Kidney (tissue), 14 donors: ENCODE data around the gene RNF225. TPM values are rescaled to one million over a fixed set of nuclear protein-coding genes. Genes with fewer than 3 reads are reported as not detected.
"Not testable (repeated sequence)": the region's sequence is repeated elsewhere in the genome, so short reads cannot be mapped to it uniquely, and the experiment has no call there.

Experiments used
- DNase-seq, 5 donors: peaks; one replicate each; pipeline ENCODE4 v3.0.0-alpha.2; 2013 to 2020
- FAIRE-seq: peaks from 2 replicates; lab custom pipeline; 2012; peaks lifted over from hg19 to GRCh38; lab: Jason Lieb, UNC
- H3K27ac ChIP-seq, 2 donors: one replicate each; pipeline ENCODE4 v1.7.0; 2013; ENCODE audit warnings: low read depth in 2 of 2, low read length in 2 of 2, inconsistent platforms in 1 of 2
- H3K27me3 ChIP-seq: one replicate; pipeline ENCODE4 v1.7.1; 2013; ENCODE audit warnings: low read length, inconsistent platforms; ENCODE audit not compliant: control insufficient read depth, insufficient read depth
- H3K36me3 ChIP-seq, 3 donors: one replicate each; pipeline versions ENCODE4 v1.7.0 to v1.7.1; 2013; ENCODE audit warnings: low read length in 3 of 3, control low read depth in 1 of 3, inconsistent platforms in 1 of 3; ENCODE audit not compliant: insufficient read depth in 3 of 3, control insufficient read depth in 2 of 3
- H3K4me1 ChIP-seq, 3 donors: one replicate each; pipeline versions ENCODE4 v1.7.0 to v1.7.1; 2013; ENCODE audit warnings: low read length in 3 of 3, inconsistent platforms in 1 of 3, low read depth in 1 of 3; ENCODE audit not compliant: control insufficient read depth in 2 of 3, insufficient read depth in 2 of 3
- H3K4me3 ChIP-seq, 3 donors: one replicate each; pipeline versions ENCODE4 v1.7.0 to v1.8.1; 2013; ENCODE audit warnings: low read length in 3 of 3, control low read depth in 1 of 3, inconsistent platforms in 1 of 3
- H3K9ac ChIP-seq, 3 donors: one replicate each; pipeline versions ENCODE4 v1.7.0 to v1.7.1; 2013; ENCODE audit warnings: low read length in 3 of 3, control low read depth in 1 of 3, inconsistent platforms in 1 of 3
- H3K9me3 ChIP-seq, 3 donors: one replicate each; pipeline versions ENCODE4 v1.7.0 to v1.7.1; 2013; ENCODE audit warnings: low read length in 3 of 3, control low read depth in 1 of 3, inconsistent platforms in 1 of 3; ENCODE audit not compliant: control insufficient read depth in 2 of 3, insufficient read depth in 1 of 3
- CTCF ChIP-seq: IDR thresholded peaks from 3 replicates; pipeline ENCODE4 v1.5.1; 2012; ENCODE audit warnings: mild to moderate bottlenecking, moderate library complexity, borderline replicate concordance; ENCODE audit not compliant: insufficient read depth; ENCODE audit errors: extremely low read depth
- intact Hi-C: fragments of 100-400 bp; cut with DNase I; formaldehyde crosslinking; loops from one replicate; pipeline ENCODE4 v1.11.1; 2022
- polyA plus RNA-seq: library from polyadenylated mRNA; stranded (reverse); fragments of 350-450 nt; fragmentation: Illumina TruSeq; extraction: RNeasy Lipid Tissue Mini Kit (QIAGEN cat#74804); gene quantifications from one replicate; pipeline ENCODE4 v1.2.3, GENCODE V29; 2014; ENCODE audit warnings: low read depth, low replicate concordance; ENCODE audit not compliant: insufficient read depth
- total RNA-seq: library from RNA; stranded (reverse); fragmentation: NEBNext Ultra II Directional; extraction: Animal tissue kit (Norgen Biotek cat#: 25700); gene quantifications from one replicate; pipeline ENCODE4 v1.2.1, GENCODE V29; 2021
- donor health status: control.
- donor health status: control.
- donor health status: control.
- donor health status: control.
- donor health status: control.
- donor health status: DM: yes; HTN: yes; CAD: no.
- donor health status: Normal renal cell carcinoma (clear cell type).

Gene RNF225
- total and polyA plus RNA-seq, 2 donors from 2014 or later: 0.25 TPM; not detected in 1

GRCh38 chr19:58372311-58373133 is 22.9 kb upstream of the RNF225 start:
- Histone ChIP-seq H3K4me1 (no peaks in the 10 kb centered on the region), H3K27me3 (no peaks in the 10 kb centered on the region), H3K27ac (no peak overlapping the region), H3K36me3 (no peaks in the 10 kb centered on the region), H3K4me3 (no peak overlapping the region), H3K9ac (no peak overlapping the region), H3K9me3 (no peaks in the 10 kb centered on the region)
- no peak for FAIRE-seq
- DNase-seq: no peak
- intact Hi-C loops: no loop called here
- TF ChIP-seq CTCF: no peak

- H3K9me3 ChIP-seq: no peaks in the 10 kb centered on the region
- no peak overlapping the region for H3K27ac ChIP-seq
- H3K9ac ChIP-seq: no peak overlapping the region
- H3K27me3 ChIP-seq: no peaks in the 10 kb centered on the region
- no peak overlapping the region for H3K4me3 ChIP-seq
- H3K4me1 ChIP-seq: peaks cover 0 to 2% (median 0%) of the 10 kb centered on the region in 3 donors
- intact Hi-C loops: no loop called here
- H3K36me3 ChIP-seq: no peaks in the 10 kb centered on the region
- FAIRE-seq (no peak), DNase-seq (no peak)
- TF ChIP-seq CTCF: no peak
Observed at GRCh38 chr19:58374200-58374599, 21.3 kb upstream of the RNF225 start.

GRCh38 chr19:58376724-58377123 is 18.7 kb upstream of the RNF225 start:
- FAIRE-seq: not testable (repeated sequence)

GRCh38 chr19:58379246-58379645 is 16.2 kb upstream of the RNF225 start:
- Histone ChIP-seq H3K27ac (no peak overlapping the region), H3K36me3 (no peaks in the 10 kb centered on the region), H3K9ac (no peak overlapping the region), H3K4me3 (peak overlapping the region in 1 of 3 donors; percentile 94), H3K9me3 (no peaks in the 10 kb centered on the region), H3K27me3 (no peaks in the 10 kb centered on the region), H3K4me1 (peaks cover 0 to 17% (median 0%) of the 10 kb centered on the region in 3 donors)
- intact Hi-C loops: no loop called here
- no peak for TF ChIP-seq CTCF
- FAIRE-seq (no peak), DNase-seq (peak in 1 of 5 donors; percentile 47)

More at GRCh38 chr19:58376724-58377123, 18.7 kb upstream of the RNF225 start:
- peaks cover 0 to 14% (median 0%) of the 10 kb centered on the region in 3 donors for H3K4me1 ChIP-seq
- DNase-seq, H3K36me3 ChIP-seq, H3K4me3 ChIP-seq, H3K9me3 ChIP-seq, H3K9ac ChIP-seq, intact Hi-C loops, H3K27ac ChIP-seq, H3K27me3 ChIP-seq: not testable (repeated sequence)
